Fibroblast of lung (primary cell): ENCODE data around the gene G0S2. TPM values are rescaled to one million over a fixed set of nuclear protein-coding genes. Genes with fewer than 3 reads are reported as not detected.

ENCODE experiments used
- DNase-seq, 2 donors: peaks; one replicate each; pipeline versions ENCODE4 v3.0.0 to v3.0.0-alpha.2; 2010; ENCODE audit warnings: low read depth in 2 of 2
- H2AFZ ChIP-seq: 2 replicates; pipeline ENCODE4 v1.5.1; 2012; ENCODE audit warnings: low read length, control low read depth, inconsistent platforms
- H3K27ac ChIP-seq: 2 replicates; pipeline ENCODE4 v1.5.1; 2011; ENCODE audit warnings: low read length, control low read depth; ENCODE audit not compliant: insufficient read depth
- H3K27me3 ChIP-seq: 2 replicates; pipeline ENCODE4 v1.5.1; 2011; ENCODE audit warnings: mild to moderate bottlenecking, low read length; ENCODE audit not compliant: control insufficient read depth, insufficient read depth
- H3K36me3 ChIP-seq: 2 replicates; pipeline ENCODE4 v1.5.1; 2011; ENCODE audit warnings: low read length; ENCODE audit not compliant: control insufficient read depth, insufficient read depth
- H3K4me1 ChIP-seq: 2 replicates; pipeline ENCODE4 v1.5.1; 2011; ENCODE audit warnings: low read length; ENCODE audit not compliant: control insufficient read depth, insufficient read depth; ENCODE audit errors: extremely low read depth
- H3K4me2 ChIP-seq: 2 replicates; pipeline ENCODE4 v1.5.1; 2011; ENCODE audit warnings: low read length, control low read depth; ENCODE audit not compliant: insufficient read depth; ENCODE audit errors: extremely low read depth
- H3K4me3 ChIP-seq, 4 experiments: fragments of 200-600 bp in 1 of 4; sonication (generic) in 1 of 4; replicated peaks in 1 of 4; 2 replicates each; pipeline ENCODE4 v1.5.1; 2011 to 2016; ENCODE audit warnings: low read length in 4 of 4, low read depth in 3 of 4, mild to moderate bottlenecking in 3 of 4, control low read depth in 2 of 4, inconsistent platforms in 1 of 4, mixed read lengths in 1 of 4; ENCODE audit not compliant: insufficient read depth in 1 of 4; ENCODE audit errors: control extremely low read depth in 1 of 4
- H3K79me2 ChIP-seq: 2 replicates; pipeline ENCODE4 v1.5.1; 2012; ENCODE audit warnings: mild to moderate bottlenecking, low read length, inconsistent platforms; ENCODE audit not compliant: control insufficient read depth, insufficient read depth
- H3K9ac ChIP-seq: 2 replicates; pipeline ENCODE4 v1.5.1; 2011; ENCODE audit warnings: mild to moderate bottlenecking, low read length, control low read depth; ENCODE audit not compliant: insufficient read depth
- H3K9me3 ChIP-seq: 2 replicates; pipeline ENCODE4 v1.5.1; 2012; ENCODE audit warnings: low read depth, low read length; ENCODE audit not compliant: control insufficient read depth, insufficient read depth
- H4K20me1 ChIP-seq: 2 replicates; pipeline ENCODE4 v1.5.1; 2011; ENCODE audit warnings: low read length; ENCODE audit not compliant: control insufficient read depth, insufficient read depth; ENCODE audit errors: extremely low read depth
- CTCF ChIP-seq, 2 donors: IDR thresholded peaks in 1 of 2; conservative IDR thresholded peaks in 1 of 2; 1 replicate in 1 of 2; 2 replicates in 1 of 2; pipeline ENCODE4 v1.5.1; 2011 to 2012; ENCODE audit warnings: low read length in 2 of 2, control low read depth in 1 of 2, inconsistent platforms in 1 of 2, low read depth in 1 of 2, mild to moderate bottlenecking in 1 of 2
- EZH2 ChIP-seq: IDR thresholded peaks from 2 replicates; pipeline ENCODE4 v1.5.1; 2012; ENCODE audit warnings: low read length, control low read depth, mild to moderate bottlenecking; ENCODE audit errors: missing control alignments
- polyA plus RNA-seq, 2 donors: library from polyadenylated mRNA; depleted of rRNA in 1 of 2; stranded (reverse) in 1 of 2; unstranded in 1 of 2; fragments of >200 nt; gene quantifications; 2 replicates each; pipeline ENCODE4 v1.2.1, GENCODE V29; 2011 to 2012; ENCODE audit warnings: missing spikeins in 1 of 2
- total RNA-seq: library from RNA; depleted of rRNA; stranded (reverse); fragments of >200 nt; gene quantifications from 2 replicates; pipeline ENCODE4 v1.2.1, GENCODE V29; 2014

Gene G0S2
- total and polyA plus RNA-seq, 2 donors (not counting 1 experiment from before 2014, with no cell fraction given) = 3.9 to 79.1 TPM

- Histone ChIP-seq H3K27ac (no peak overlapping the region), H3K9ac (no peak overlapping the region), H3K79me2 (no peaks in the 10 kb centered on the region), H3K4me2 (no peak overlapping the region), H3K36me3 (no peaks in the 10 kb centered on the region), H2AFZ (no peak overlapping the region), H4K20me1 (no peaks in the 10 kb centered on the region), H3K4me1 (peaks cover 6% of the 10 kb centered on the region), H3K9me3 (no peaks in the 10 kb centered on the region), H3K27me3 (no peaks in the 10 kb centered on the region), H3K4me3 (peak overlapping the region in 1 of 4 experiments; percentile 71)
- DNase-seq = no peak
- TF ChIP-seq CTCF (conservative IDR thresholded peaks at IDR 0.05 in 1 of 2, IDR thresholded peaks at IDR 0.05 in 1 of 2; ENCODE audit: low read depth in 1 of 2, low read length in 2 of 2) = no peak
- TF ChIP-seq EZH2 = no peak
Measured at GRCh38 chr1:209706622-209707021, 31.4 kb downstream of the G0S2 start.

DNA sequence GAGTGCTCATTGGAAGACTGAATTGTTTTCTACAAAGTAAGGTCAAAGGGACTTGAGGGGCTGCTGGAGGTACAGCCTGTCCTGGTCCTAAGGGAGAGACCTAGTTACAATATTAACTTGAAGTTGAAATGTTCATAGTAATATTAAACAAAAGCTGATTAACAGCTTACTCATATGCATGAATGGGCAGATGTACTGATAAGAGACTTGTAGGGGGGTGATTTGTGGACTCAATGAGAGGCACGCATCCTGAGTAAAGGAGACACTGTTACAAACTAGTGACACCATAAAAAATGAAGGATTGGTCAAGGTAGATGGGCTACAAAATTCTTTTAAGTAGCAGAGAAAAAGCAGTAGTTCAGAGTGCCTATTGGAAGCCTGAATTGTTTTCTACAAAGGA is 32.1 kb downstream of the G0S2 start:
- Histone ChIP-seq H3K27me3 (no peaks in the 10 kb centered on the region), H3K4me2 (no peak overlapping the region), H3K9ac (no peak overlapping the region), H3K4me1 (peaks cover 6% of the 10 kb centered on the region), H3K4me3 (peak overlapping the region in 1 of 4 experiments; percentile 22), H2AFZ (no peak overlapping the region), H3K36me3 (no peaks in the 10 kb centered on the region), H4K20me1 (no peaks in the 10 kb centered on the region), H3K9me3 (no peaks in the 10 kb centered on the region), H3K79me2 (no peaks in the 10 kb centered on the region), H3K27ac (no peak overlapping the region)
- DNase-seq = peak in 1 of 2 donors; percentile 31
- TF ChIP-seq EZH2 = no peak
- TF ChIP-seq CTCF (conservative IDR thresholded peaks at IDR 0.05 in 1 of 2, IDR thresholded peaks at IDR 0.05 in 1 of 2; ENCODE audit: low read depth in 1 of 2, low read length in 2 of 2) = no peak

- Histone ChIP-seq H3K27me3 (no peaks in the 10 kb centered on the region), H3K4me2 (no peak overlapping the region), H3K4me3 (no peak overlapping the region), H3K27ac (no peak overlapping the region), H3K79me2 (no peaks in the 10 kb centered on the region), H3K9ac (no peak overlapping the region), H2AFZ (no peak overlapping the region), H3K4me1 (peaks cover 6% of the 10 kb centered on the region), H3K9me3 (no peaks in the 10 kb centered on the region), H4K20me1 (no peaks in the 10 kb centered on the region), H3K36me3 (no peaks in the 10 kb centered on the region)
- no peak for DNase-seq
- no peak for TF ChIP-seq EZH2
Measured at GRCh38 chr1:209708297-209708696, 33.1 kb downstream of the G0S2 start.
